GM21717 (cell line): ENCODE results near the gene SHISA4.
"Not testable (repeated sequence)": the region's sequence is repeated elsewhere in the genome, so short reads cannot be mapped to it uniquely, and the experiment has no call there.

Experiments
- ATAC-seq: cut with Tn5 transposase; IDR thresholded peaks from one replicate; pipeline ENCODE4 v1.9.1; 2021; ENCODE audit warnings: mild to moderate bottlenecking, moderate library complexity; ENCODE audit not compliant: unreplicated experiment

SHISA4 gene

GRCh38 chr1:201921952-201922558, 33.4 kb downstream of the SHISA4 start:
- no peak for ATAC-seq

GRCh38 chr1:201925301-201925567, 36.5 kb downstream of the SHISA4 start:
- ATAC-seq, result no peak

- no peak for ATAC-seq
These were observed 37.4 kb downstream of the SHISA4 start for GRCh38 chr1:201925981-201926645.

GRCh38 chr1:201928266-201928665, 39.6 kb downstream of the SHISA4 start:
- no peak for ATAC-seq

- no peak for ATAC-seq
These were observed 41.4 kb downstream of the SHISA4 start for GRCh38 chr1:201930137-201930536.

GRCh38 chr1:201930803-201931202, 42.1 kb downstream of the SHISA4 start:
- ATAC-seq, result no peak

- ATAC-seq, result no peak
These were observed 45.2 kb downstream of the SHISA4 start for GRCh38 chr1:201933840-201934430.

- no peak for ATAC-seq
These were observed 49.0 kb downstream of the SHISA4 start for GRCh38 chr1:201937624-201938213.

- ATAC-seq, result no peak
These were observed 49.8 kb downstream of the SHISA4 start for GRCh38 chr1:201938440-201939035.

- no peak for ATAC-seq
These were observed 50.5 kb downstream of the SHISA4 start for GRCh38 chr1:201939148-201939547.

GRCh38 chr1:201939574-201939973, 50.9 kb downstream of the SHISA4 start:
- no peak for ATAC-seq

GRCh38 chr1:201940316-201940715, 51.6 kb downstream of the SHISA4 start:
- ATAC-seq, result not testable (repeated sequence)

- no peak for ATAC-seq
These were observed 52.9 kb downstream of the SHISA4 start for GRCh38 chr1:201941420-201942128.

GRCh38 chr1:201942129-201942495, 53.4 kb downstream of the SHISA4 start:
- no peak for ATAC-seq
